Measurements from ENCODE around the gene DNAJB2. TPM values are rescaled to one million over a fixed set of nuclear protein-coding genes. Genes with fewer than 3 reads are reported as not detected.
A peak's percentile ranks its signal among the peaks of the same experiment; 100 is the strongest.

DNAJB2 gene
- total and polyA plus RNA-seq, 2 experiments from 2014 or later = 19.4 to 47.4 TPM

- peak overlapping the region; percentile 48 for H3K4me3 ChIP-seq
- no peaks in the 10 kb centered on the region for H3K36me3 ChIP-seq (replicated peaks; ENCODE audit: insufficient read depth, low read depth)
- 34% methylated on average over 10 of the region's 10 CpGs for WGBS (ENCODE audit: low lambda C conversion rate, missing lambda C conversion rate)
- H3K79me2 ChIP-seq = peaks cover 22% of the 10 kb centered on the region
- peak; percentile 34 for DNase-seq (ENCODE audit: low spot score)
- H3K27ac ChIP-seq = peak overlapping the region; percentile 93
- H3K4me1 ChIP-seq (ENCODE audit: insufficient read depth) = peaks cover 39% of the 10 kb centered on the region
- peak overlapping the region; percentile 57 for H2AFZ ChIP-seq
- H3K9me3 ChIP-seq (ENCODE audit: low read depth) = no peaks in the 10 kb centered on the region
- H4K20me1 ChIP-seq (ENCODE audit: insufficient read depth, poor library complexity, severe bottlenecking) = no peaks in the 10 kb centered on the region
- no peaks in the 10 kb centered on the region for H3K27me3 ChIP-seq
- H3K4me2 ChIP-seq = peak overlapping the region; percentile 89
- TF ChIP-seq CTCF (IDR thresholded peaks at IDR 0.05; ENCODE audit: poor library complexity) = no peak
- TF ChIP-seq EZH2 (IDR thresholded peaks at IDR 0.05; ENCODE audit: borderline replicate concordance) = no peak
- no peak for TF ChIP-seq EZH2phosphoT487 (IDR thresholded peaks at IDR 0.05; ENCODE audit: low read depth, severe bottlenecking, unreplicated experiment)
- no peaks in the 10 kb centered on the region for H3K9me2 ChIP-seq (replicated peaks; ENCODE audit: insufficient read depth)
Measured at GRCh38 chr2:219245899-219246230, 33.3 kb upstream of the DNAJB2 start.

GRCh38 chr2:219246559-219246958 lies 32.6 kb upstream of the DNAJB2 start:
- TF ChIP-seq EZH2phosphoT487 (IDR thresholded peaks at IDR 0.05; ENCODE audit: low read depth, severe bottlenecking, unreplicated experiment) = no peak
- H3K9me3 ChIP-seq (ENCODE audit: low read depth) = no peaks in the 10 kb centered on the region
- 99% methylated on average over 10 of the region's 10 CpGs for WGBS (ENCODE audit: low lambda C conversion rate, missing lambda C conversion rate)

DNA sequence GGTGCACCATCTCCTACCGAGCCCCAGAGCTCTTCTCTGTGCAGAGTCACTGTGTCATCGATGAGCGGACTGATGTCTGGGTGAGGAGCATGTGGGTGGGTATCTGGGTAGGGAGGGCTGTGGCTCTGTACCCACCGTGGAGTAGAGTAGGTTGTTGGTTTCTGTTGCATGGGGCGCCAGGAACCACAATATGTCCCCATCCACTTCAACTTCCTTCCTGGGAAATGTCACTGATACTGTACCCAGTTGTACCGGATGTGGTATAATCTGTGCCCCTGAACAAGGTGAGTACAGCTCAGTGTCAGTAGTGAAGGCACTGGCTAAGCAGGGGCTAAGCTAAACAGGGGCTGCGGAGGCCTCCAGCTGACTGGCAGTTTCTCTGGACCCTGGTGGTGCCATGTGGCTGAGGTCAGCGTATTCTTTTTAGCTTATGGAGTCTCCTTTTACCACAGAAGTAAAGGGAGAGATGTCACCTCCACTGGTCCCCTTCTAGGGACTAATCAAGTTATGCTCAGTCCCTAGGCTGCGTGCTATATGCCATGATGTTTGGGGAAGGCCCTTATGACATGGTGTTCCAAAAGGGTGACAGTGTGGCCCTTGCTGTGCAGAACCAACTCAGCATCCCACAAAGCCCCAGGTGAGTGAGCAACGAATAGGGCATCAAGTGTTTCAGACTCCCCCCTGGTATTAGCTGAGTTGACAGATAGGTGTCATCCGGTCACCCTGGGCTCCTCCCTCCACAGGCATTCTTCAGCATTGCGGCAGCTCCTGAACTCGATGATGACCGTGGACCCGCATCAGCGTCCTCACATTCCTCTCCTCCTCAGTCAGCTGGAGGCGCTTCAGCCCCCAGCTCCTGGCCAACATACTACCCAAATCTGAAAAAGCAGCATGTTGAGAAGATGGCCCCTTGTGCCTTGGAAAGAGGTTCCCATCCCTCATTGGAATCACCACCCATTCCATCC lies 31.2 kb upstream of the DNAJB2 start:
- no peaks in the 10 kb centered on the region for H3K9me3 ChIP-seq (ENCODE audit: low read depth)
- H3K27me3 ChIP-seq = peaks cover 10% of the 10 kb centered on the region
- peak overlapping the region; percentile 97 for H3K27ac ChIP-seq
- H4K20me1 ChIP-seq (ENCODE audit: insufficient read depth, poor library complexity, severe bottlenecking) = no peaks in the 10 kb centered on the region
- H2AFZ ChIP-seq = no peak overlapping the region
- WGBS (ENCODE audit: low lambda C conversion rate, missing lambda C conversion rate) = 93% methylated on average over 17 of the region's 17 CpGs
- DNase-seq (ENCODE audit: low spot score) = no peak
- TF ChIP-seq EZH2 (IDR thresholded peaks at IDR 0.05; ENCODE audit: borderline replicate concordance) = no peak
- TF ChIP-seq CTCF (IDR thresholded peaks at IDR 0.05; ENCODE audit: poor library complexity) = no peak
- TF ChIP-seq EZH2phosphoT487 (IDR thresholded peaks at IDR 0.05; ENCODE audit: low read depth, severe bottlenecking, unreplicated experiment) = no peak
- peak overlapping the region; percentile 62 for H3K4me2 ChIP-seq
- H3K79me2 ChIP-seq = peaks cover 22% of the 10 kb centered on the region
- H3K36me3 ChIP-seq (replicated peaks; ENCODE audit: insufficient read depth, low read depth) = no peaks in the 10 kb centered on the region
- H3K9me2 ChIP-seq (replicated peaks; ENCODE audit: insufficient read depth) = no peaks in the 10 kb centered on the region
- H3K4me3 ChIP-seq = no peak overlapping the region
- H3K4me1 ChIP-seq (ENCODE audit: insufficient read depth) = peaks cover 44% of the 10 kb centered on the region

More at GRCh38 chr2:219246559-219246958, 32.6 kb upstream of the DNAJB2 start:
- H3K36me3 ChIP-seq (replicated peaks; ENCODE audit: insufficient read depth, low read depth) = no peaks in the 10 kb centered on the region
- H3K9me2 ChIP-seq (replicated peaks; ENCODE audit: insufficient read depth) = no peaks in the 10 kb centered on the region
- H2AFZ ChIP-seq = no peak overlapping the region
- H4K20me1 ChIP-seq (ENCODE audit: insufficient read depth, poor library complexity, severe bottlenecking) = no peaks in the 10 kb centered on the region
- peaks cover 22% of the 10 kb centered on the region for H3K79me2 ChIP-seq
- H3K27ac ChIP-seq = peak overlapping the region; percentile 35
- DNase-seq (ENCODE audit: low spot score) = no peak
- no peaks in the 10 kb centered on the region for H3K27me3 ChIP-seq
- H3K4me1 ChIP-seq (ENCODE audit: insufficient read depth) = peaks cover 39% of the 10 kb centered on the region
- peak overlapping the region; percentile 89 for H3K4me2 ChIP-seq
- H3K4me3 ChIP-seq = no peak overlapping the region

DNA sequence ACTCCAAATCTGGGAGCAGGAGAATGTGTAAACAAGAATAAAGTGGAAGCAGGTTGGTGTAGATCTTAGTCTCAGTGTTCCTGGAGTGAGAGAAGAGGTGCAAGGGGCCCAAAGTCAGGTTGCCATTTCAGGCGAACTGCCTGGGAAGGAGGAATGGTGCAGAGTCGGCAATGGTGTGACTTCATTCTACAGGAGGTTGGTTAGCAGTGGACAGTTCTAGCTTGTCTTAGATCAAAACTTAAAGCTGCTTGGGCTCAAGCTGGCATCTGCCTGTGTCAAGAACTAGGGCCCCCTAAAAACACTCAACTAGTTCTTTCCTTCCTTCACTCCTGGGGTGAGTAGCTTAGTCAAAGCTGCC lies 30.3 kb upstream of the DNAJB2 start:
- 78% methylated on average over 2 of the region's 2 CpGs for WGBS (ENCODE audit: low lambda C conversion rate, missing lambda C conversion rate)
- peaks cover 17% of the 10 kb centered on the region for H3K27me3 ChIP-seq
- DNase-seq (ENCODE audit: low spot score) = no peak
- peaks cover 22% of the 10 kb centered on the region for H3K79me2 ChIP-seq
- no peaks in the 10 kb centered on the region for H3K36me3 ChIP-seq (replicated peaks; ENCODE audit: insufficient read depth, low read depth)
- H3K4me3 ChIP-seq = no peak overlapping the region
- H4K20me1 ChIP-seq (ENCODE audit: insufficient read depth, poor library complexity, severe bottlenecking) = no peaks in the 10 kb centered on the region
- peaks cover 51% of the 10 kb centered on the region for H3K4me1 ChIP-seq (ENCODE audit: insufficient read depth)
- H3K27ac ChIP-seq = peak overlapping the region; percentile 97
- TF ChIP-seq EZH2 (IDR thresholded peaks at IDR 0.05; ENCODE audit: borderline replicate concordance) = no peak
- no peak for TF ChIP-seq EZH2phosphoT487 (IDR thresholded peaks at IDR 0.05; ENCODE audit: low read depth, severe bottlenecking, unreplicated experiment)
- TF ChIP-seq CTCF (IDR thresholded peaks at IDR 0.05; ENCODE audit: poor library complexity) = no peak
- H2AFZ ChIP-seq = no peak overlapping the region
- H3K4me2 ChIP-seq = peak overlapping the region; percentile 62
- H3K9me3 ChIP-seq (ENCODE audit: low read depth) = no peaks in the 10 kb centered on the region
- H3K9me2 ChIP-seq (replicated peaks; ENCODE audit: insufficient read depth) = no peaks in the 10 kb centered on the region

Measured in hepatocyte (in vitro differentiated cells).